Smooth muscle cell (in vitro differentiated cells): ENCODE results near the gene PPEF1. TPM values are rescaled to one million over a fixed set of nuclear protein-coding genes. Genes with fewer than 3 reads are reported as not detected.

Source experiments
- DNase-seq: peaks from one replicate; lab custom pipeline; 2025; ENCODE audit not compliant: unreplicated experiment; lab: John Stamatoyannopoulos, UW
- H2AFZ ChIP-seq: fragments of 200-600 bp; sonication (generic); 2 replicates; pipeline ENCODE4 v1.6.0; 2016; ENCODE audit warnings: antibody characterized with exemption, low read depth, mild to moderate bottlenecking
- H3F3A ChIP-seq: fragments of 200-600 bp; sonication (generic); 2 replicates; pipeline ENCODE4 v1.6.0; 2017; ENCODE audit warnings: antibody characterized with exemption, low read depth
- H3K27ac ChIP-seq: fragments of 200-600 bp; sonication (generic); 2 replicates; pipeline ENCODE4 v1.5.1; 2016; ENCODE audit warnings: low read depth, mild to moderate bottlenecking
- H3K27me3 ChIP-seq: fragments of 200-600 bp; sonication (generic); 2 replicates; pipeline ENCODE4 v1.6.1; 2016; ENCODE audit warnings: low read depth, mild to moderate bottlenecking
- H3K36me3 ChIP-seq: fragments of 200-600 bp; sonication (generic); 2 replicates; pipeline ENCODE4 v1.5.1; 2016; ENCODE audit warnings: low read depth
- H3K4me1 ChIP-seq: fragments of 200-600 bp; sonication (generic); 2 replicates; pipeline ENCODE4 v1.5.1; 2016; ENCODE audit warnings: low read depth
- H3K4me2 ChIP-seq: fragments of 200-600 bp; sonication (generic); 2 replicates; pipeline ENCODE4 v1.6.0; 2016; ENCODE audit warnings: mild to moderate bottlenecking
- H3K4me3 ChIP-seq: fragments of 200-600 bp; sonication (generic); 2 replicates; pipeline ENCODE4 v1.5.1; 2016; ENCODE audit warnings: mild to moderate bottlenecking
- H3K79me2 ChIP-seq: fragments of 200-600 bp; sonication (generic); 2 replicates; pipeline ENCODE4 v1.6.0; 2016; ENCODE audit warnings: low read depth, mild to moderate bottlenecking
- H3K9ac ChIP-seq: fragments of 200-600 bp; sonication (generic); 2 replicates; pipeline ENCODE4 v1.6.0; 2016; ENCODE audit warnings: low read depth
- H3K9me3 ChIP-seq: fragments of 200-600 bp; sonication (generic); replicated peaks from 2 replicates; pipeline ENCODE4 v1.5.1; 2016; ENCODE audit warnings: low read depth
- H4K20me1 ChIP-seq: fragments of 200-600 bp; sonication (generic); 2 replicates; pipeline ENCODE4 v1.6.0; 2016; ENCODE audit warnings: low read depth
- WGBS: methylation state at CpG from one replicate; pipeline ENCODE4 v1.1.7; 2016; ENCODE audit warnings: low lambda C conversion rate; 5-methylcytosine and 5-hydroxymethylcytosine counted together
- polyA plus RNA-seq: library from polyadenylated mRNA; unstranded; fragments of >200 nt; fragmentation: Nextera tagmentation; extraction: Ambion mirVana; gene quantifications from 2 replicates; pipeline ENCODE4 v1.2.1, GENCODE V29; 2016
- total RNA-seq: library from RNA; depleted of rRNA; stranded (reverse); fragments of >200 nt; gene quantifications from 2 replicates; pipeline ENCODE4 v1.2.3, GENCODE V29; 2014
- TF ChIP-seq, protein P1 (sequence below): fragments of 200-600 bp; sonication (generic); IDR thresholded peaks from 2 replicates; pipeline ENCODE4 v1.5.1; 2017; ENCODE audit warnings: borderline replicate concordance, mild to moderate bottlenecking, antibody characterized with exemption; ENCODE audit not compliant: insufficient read depth, poor library complexity, severe bottlenecking

Gene PPEF1
- total and polyA plus RNA-seq, 2 experiments from 2014 or later = 0.32 to 0.40 TPM

DNA sequence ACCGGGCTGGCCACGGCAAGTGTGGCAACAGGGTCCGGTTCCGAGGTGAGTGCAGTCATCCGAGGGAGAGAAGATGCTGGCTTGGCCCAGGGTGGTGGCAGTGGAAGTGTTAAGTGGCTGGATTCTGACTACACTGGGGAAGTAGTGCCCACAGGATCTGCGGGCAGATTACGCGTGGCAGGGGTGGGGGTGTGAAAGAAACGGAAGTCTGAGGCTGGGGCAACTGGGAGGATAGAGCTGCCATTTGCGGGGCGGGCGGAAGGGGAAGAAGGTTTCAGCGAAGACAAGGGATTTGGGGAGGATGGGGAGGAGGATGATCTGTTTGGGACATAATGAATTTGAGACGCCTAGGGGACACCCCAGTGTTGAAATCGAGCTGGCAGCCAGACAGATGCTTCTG lies 40.8 kb upstream of the PPEF1 start:
- DNase-seq = no peak
- Histone ChIP-seq H3K4me2 (no peak overlapping the region), H3K9me3 (no peaks in the 10 kb centered on the region), H3K27me3 (no peaks in the 10 kb centered on the region), H2AFZ (no peak overlapping the region), H3K4me1 (no peaks in the 10 kb centered on the region), H3K4me3 (no peak overlapping the region), H3K27ac (no peak overlapping the region), H3K36me3 (no peaks in the 10 kb centered on the region), H3K9ac (no peak overlapping the region), H4K20me1 (no peaks in the 10 kb centered on the region), H3F3A (no peaks in the 10 kb centered on the region), H3K79me2 (no peaks in the 10 kb centered on the region)
- 83% methylated on average over 15 of the region's 15 CpGs for WGBS
- TF ChIP-seq, protein P1, sequence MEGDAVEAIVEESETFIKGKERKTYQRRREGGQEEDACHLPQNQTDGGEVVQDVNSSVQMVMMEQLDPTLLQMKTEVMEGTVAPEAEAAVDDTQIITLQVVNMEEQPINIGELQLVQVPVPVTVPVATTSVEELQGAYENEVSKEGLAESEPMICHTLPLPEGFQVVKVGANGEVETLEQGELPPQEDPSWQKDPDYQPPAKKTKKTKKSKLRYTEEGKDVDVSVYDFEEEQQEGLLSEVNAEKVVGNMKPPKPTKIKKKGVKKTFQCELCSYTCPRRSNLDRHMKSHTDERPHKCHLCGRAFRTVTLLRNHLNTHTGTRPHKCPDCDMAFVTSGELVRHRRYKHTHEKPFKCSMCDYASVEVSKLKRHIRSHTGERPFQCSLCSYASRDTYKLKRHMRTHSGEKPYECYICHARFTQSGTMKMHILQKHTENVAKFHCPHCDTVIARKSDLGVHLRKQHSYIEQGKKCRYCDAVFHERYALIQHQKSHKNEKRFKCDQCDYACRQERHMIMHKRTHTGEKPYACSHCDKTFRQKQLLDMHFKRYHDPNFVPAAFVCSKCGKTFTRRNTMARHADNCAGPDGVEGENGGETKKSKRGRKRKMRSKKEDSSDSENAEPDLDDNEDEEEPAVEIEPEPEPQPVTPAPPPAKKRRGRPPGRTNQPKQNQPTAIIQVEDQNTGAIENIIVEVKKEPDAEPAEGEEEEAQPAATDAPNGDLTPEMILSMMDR = no peak

GRCh38 chrX:18668071-18668835 lies 39.2 kb upstream of the PPEF1 start:
- Histone ChIP-seq H3K27me3 (no peaks in the 10 kb centered on the region), H3K79me2 (no peaks in the 10 kb centered on the region), H4K20me1 (no peaks in the 10 kb centered on the region), H3K4me3 (no peak overlapping the region), H3K4me2 (no peak overlapping the region), H3K36me3 (no peaks in the 10 kb centered on the region), H3K9ac (no peak overlapping the region), H3K4me1 (no peaks in the 10 kb centered on the region), H3K9me3 (no peaks in the 10 kb centered on the region), H3K27ac (no peak overlapping the region), H3F3A (no peaks in the 10 kb centered on the region), H2AFZ (no peak overlapping the region)
- WGBS = 80% methylated on average over 15 of the region's 15 CpGs
- TF ChIP-seq, protein P1 = no peak
- DNase-seq = no peak

- Histone ChIP-seq H2AFZ (no peak within 1 kb of the TSS), H3K9ac (no peak within 1 kb of the TSS), H3K79me2 (no peaks in the 10 kb centered on the region), H3K9me3 (no peaks in the 10 kb centered on the region), H3K4me3 (no peak within 1 kb of the TSS), H3K4me2 (no peak within 1 kb of the TSS), H3K27me3 (no peaks in the 10 kb centered on the region), H3F3A (no peaks in the 10 kb centered on the region), H4K20me1 (no peaks in the 10 kb centered on the region), H3K27ac (no peak within 1 kb of the TSS), H3K4me1 (no peaks in the 10 kb centered on the region), H3K36me3 (no peaks in the 10 kb centered on the region)
- 89% methylated on average over 9 of the region's 10 CpGs for WGBS
- no peak for DNase-seq
- TF ChIP-seq, protein P1 = no peak
These were observed 35.4 kb upstream of the PPEF1 start, which contains the start of gene RS1 for GRCh38 chrX:18672008-18672407. Gene RS1 (minus strand): TSS chrX:18672108. CDS start chrX:18672068, 40 bp downstream.

DNA sequence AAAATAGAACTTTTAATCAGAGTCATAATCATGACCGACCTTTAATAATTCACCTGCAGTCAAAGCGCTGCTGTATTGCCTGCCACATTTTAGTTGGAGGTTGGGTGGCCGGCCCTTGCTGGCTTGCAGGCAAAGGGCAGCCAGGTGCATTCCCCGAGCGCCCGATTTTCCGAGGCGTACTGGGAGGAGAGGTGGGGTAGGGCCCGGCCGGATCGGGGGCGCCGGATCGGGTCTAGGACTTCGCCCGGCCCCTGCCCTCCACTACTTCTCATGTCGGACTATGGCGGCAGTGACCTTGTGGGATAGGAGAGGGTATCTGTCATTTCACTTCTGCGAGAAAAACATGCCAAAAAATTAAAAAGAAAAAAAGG lies 33.0 kb upstream of the PPEF1 start:
- 63% methylated on average over 19 of the region's 19 CpGs for WGBS
- H2AFZ ChIP-seq = peak overlapping the region; percentile 74
- TF ChIP-seq, protein P1 = no peak

More for the DNA sequence above, 33.0 kb upstream of the PPEF1 start:
- Histone ChIP-seq H3K27me3 (no peaks in the 10 kb centered on the region), H3K9ac (no peak overlapping the region), H3K36me3 (no peaks in the 10 kb centered on the region), H3K4me1 (no peaks in the 10 kb centered on the region), H3F3A (no peaks in the 10 kb centered on the region), H3K4me3 (peak overlapping the region; percentile 69), H3K4me2 (peak overlapping the region; percentile 84), H3K79me2 (no peaks in the 10 kb centered on the region), H4K20me1 (no peaks in the 10 kb centered on the region), H3K9me3 (no peaks in the 10 kb centered on the region), H3K27ac (no peak overlapping the region)
- no peak for DNase-seq
